ENCODE data around the gene CACNA2D4. TPM values are rescaled to one million over a fixed set of nuclear protein-coding genes. Genes with fewer than 3 reads are reported as not detected.

The CACNA2D4 gene
- total RNA-seq, 1 experiment from 2014 or later: 1.7 TPM

GRCh38 chr12:1873531-1874510 lies 44.6 kb downstream of the CACNA2D4 start:
- ChIA-PET RAD21 (ENCODE audit: low non-redundant PET in 1 of 2, low total read pairs in 2 of 2, uncharacterized antibody in 2 of 2, unreplicated experiment in 2 of 2) (no interaction called here), POLR2A (no interaction called here), CTCF (no interaction called here)
- Histone ChIP-seq H3K9me3 (ENCODE audit: control insufficient read depth in 1 of 2, insufficient read depth in 1 of 2, low read depth in 1 of 2, low read length in 2 of 2) (no peaks in the 10 kb centered on the region), H3K4me1 (ENCODE audit: control insufficient read depth in 1 of 2, insufficient read depth in 2 of 2, low read length in 2 of 2) (no peaks in the 10 kb centered on the region), H4K20me1 (ENCODE audit: insufficient read depth) (no peaks in the 10 kb centered on the region), H3K36me3 (ENCODE audit: control insufficient read depth in 1 of 2, insufficient read depth in 2 of 2, low read length in 2 of 2) (no peaks in the 10 kb centered on the region), H3K4me3 (replicated peaks in 1 of 2; ENCODE audit: low read depth in 1 of 2, low read length in 2 of 2) (no peak overlapping the region), H3K27me3 (ENCODE audit: insufficient read depth, low read length) (peaks cover 20% of the 10 kb centered on the region; the same call in 1 of the 2 replicates), H3K9me2 (ENCODE audit: insufficient read depth) (no peaks in the 10 kb centered on the region), H2AFZ (ENCODE audit: low read depth, low read length, poor library complexity, severe bottlenecking) (no peak overlapping the region), H3K4me2 (ENCODE audit: low read length) (no peak overlapping the region), H3K27ac (ENCODE audit: low read depth, low read length) (no peak overlapping the region), H3K9ac (ENCODE audit: low read length) (no peak overlapping the region), H3K79me2 (ENCODE audit: insufficient read depth, low read length) (no peaks in the 10 kb centered on the region)
- BruUV-seq (replicated peaks): no TSS peak
- DNase-seq (ENCODE audit: low read depth, low spot score) (no peak), ATAC-seq (no peak)
- no peak for TF ChIP-seq CBX3 (IDR thresholded peaks at IDR 0.05; ENCODE audit: low read depth)
- no peak for TF ChIP-seq YY1 (IDR thresholded peaks at IDR 0.05; ENCODE audit: extremely low read depth, insufficient replicate concordance, low read depth, low read length)
- TF ChIP-seq ZNF274 (IDR thresholded peaks at IDR 0.05; ENCODE audit: low read depth, low read length): no peak
- intact Hi-C loops (cut with micrococcal nuclease): no loop called here

- Histone ChIP-seq H3K4me2 (ENCODE audit: low read length) (no peak overlapping the region), H3K9ac (ENCODE audit: low read length) (no peak overlapping the region), H2AFZ (ENCODE audit: low read depth, low read length, poor library complexity, severe bottlenecking) (no peak overlapping the region), H3K4me3 (replicated peaks in 1 of 2; ENCODE audit: low read depth in 1 of 2, low read length in 2 of 2) (no peak overlapping the region), H3K36me3 (ENCODE audit: control insufficient read depth in 1 of 2, insufficient read depth in 2 of 2, low read length in 2 of 2) (no peaks in the 10 kb centered on the region), H3K27me3 (ENCODE audit: insufficient read depth, low read length) (peaks cover 20% of the 10 kb centered on the region; the same call in 1 of the 2 replicates), H4K20me1 (ENCODE audit: insufficient read depth) (no peaks in the 10 kb centered on the region), H3K4me1 (ENCODE audit: control insufficient read depth in 1 of 2, insufficient read depth in 2 of 2, low read length in 2 of 2) (no peaks in the 10 kb centered on the region), H3K9me3 (ENCODE audit: control insufficient read depth in 1 of 2, insufficient read depth in 1 of 2, low read depth in 1 of 2, low read length in 2 of 2) (no peaks in the 10 kb centered on the region), H3K79me2 (ENCODE audit: insufficient read depth, low read length) (no peaks in the 10 kb centered on the region), H3K27ac (ENCODE audit: low read depth, low read length) (no peak overlapping the region), H3K9me2 (ENCODE audit: insufficient read depth) (no peaks in the 10 kb centered on the region)
- ATAC-seq: no peak
- ChIA-PET CTCF (no interaction called here), POLR2A (no interaction called here), RAD21 (ENCODE audit: low non-redundant PET in 1 of 2, low total read pairs in 2 of 2, uncharacterized antibody in 2 of 2, unreplicated experiment in 2 of 2) (no interaction called here)
- intact Hi-C loops (cut with micrococcal nuclease): no loop called here
- no peak for DNase-seq (ENCODE audit: low read depth, low spot score)
- BruUV-seq (replicated peaks): no TSS peak
- TF ChIP-seq JUND (IDR thresholded peaks at IDR 0.05) (no peak), ZBTB33 (IDR thresholded peaks at IDR 0.05; ENCODE audit: extremely low read depth, insufficient replicate concordance, low read length) (no peak), RAD21 (IDR thresholded peaks at IDR 0.05; ENCODE audit: low read depth) (no peak), REST (IDR thresholded peaks at IDR 0.05; ENCODE audit: low read depth) (no peak), POLR2AphosphoS5 (IDR thresholded peaks at IDR 0.05; ENCODE audit: low read depth, low read length) (no peak), YY1 (IDR thresholded peaks at IDR 0.05; ENCODE audit: extremely low read depth, insufficient replicate concordance, low read depth, low read length) (no peak), SIN3A (IDR thresholded peaks at IDR 0.05; ENCODE audit: low read depth) (no peak), ZNF274 (IDR thresholded peaks at IDR 0.05; ENCODE audit: low read depth, low read length) (no peak), CEBPB (IDR thresholded peaks at IDR 0.05; ENCODE audit: low read depth) (no peak), ELF1 (IDR thresholded peaks at IDR 0.05; ENCODE audit: borderline replicate concordance, low read depth) (no peak), TCF7L2 (IDR thresholded peaks at IDR 0.05; ENCODE audit: borderline replicate concordance, extremely low read depth, insufficient read depth, insufficient read length) (no peak), ZFX (IDR thresholded peaks at IDR 0.05) (no peak), EGR1 (IDR thresholded peaks at IDR 0.05; ENCODE audit: low read depth) (no peak)
These were observed 46.0 kb downstream of the CACNA2D4 start for GRCh38 chr12:1872448-1872847.
